ENCODE results near the gene FADD.
"Not testable (repeated sequence)": the region's sequence is repeated elsewhere in the genome, so short reads cannot be mapped to it uniquely, and the experiment has no call there.

Gene FADD

DNA sequence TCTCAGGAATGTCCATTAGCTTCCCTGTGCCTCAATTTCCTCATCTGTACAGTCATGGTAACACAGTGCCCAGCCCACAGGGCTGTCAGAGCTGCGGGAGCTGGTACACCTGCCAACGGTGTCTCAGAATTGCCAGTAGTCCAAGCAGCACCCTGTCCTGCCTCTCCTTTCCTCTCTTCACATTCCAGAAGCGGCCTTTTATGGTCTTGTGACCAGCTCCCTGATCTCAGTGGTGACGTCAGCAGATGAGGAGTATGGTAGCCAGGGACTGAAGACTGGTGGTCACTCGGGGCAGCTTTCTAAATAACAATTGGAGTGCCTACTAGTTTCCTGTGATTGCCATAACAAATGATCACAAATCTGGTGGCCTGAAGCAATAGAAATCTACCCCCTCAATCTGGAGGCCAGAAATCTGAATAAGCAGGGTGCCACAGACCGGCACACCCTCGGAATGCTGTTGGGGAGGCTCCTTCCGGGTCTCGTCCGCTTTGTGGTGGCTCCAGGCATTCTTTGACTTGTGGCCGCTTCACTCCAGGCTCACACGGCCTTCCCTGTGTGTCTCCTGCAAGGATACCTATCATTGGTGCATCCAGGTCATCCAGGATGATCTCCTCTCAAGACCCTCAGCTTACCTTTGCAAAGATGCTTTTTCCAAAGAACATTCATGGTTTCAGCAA is 2.1 kb downstream of the FADD start:
- no peak for DNase-seq

DNA sequence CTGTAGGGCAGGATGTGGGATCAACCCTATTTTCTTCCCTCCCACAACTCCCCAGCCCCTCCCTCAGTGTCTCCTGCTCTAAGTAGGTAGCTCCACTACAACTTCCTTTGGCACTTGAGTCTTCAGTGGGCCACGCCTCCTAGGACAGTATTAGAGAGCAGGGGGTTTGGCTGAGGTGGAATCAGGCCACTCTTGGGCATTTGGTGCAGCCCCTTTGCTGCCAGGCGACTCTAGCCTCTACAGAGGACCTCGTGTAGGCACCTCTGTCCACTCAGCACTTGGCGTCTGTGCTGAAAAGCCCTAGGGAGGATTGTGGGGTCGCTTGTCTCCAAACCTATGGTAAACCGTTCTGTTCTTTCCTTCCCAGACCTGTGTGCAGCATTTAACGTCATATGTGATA is 2.7 kb downstream of the FADD start:
- DNase-seq: no peak

DNA sequence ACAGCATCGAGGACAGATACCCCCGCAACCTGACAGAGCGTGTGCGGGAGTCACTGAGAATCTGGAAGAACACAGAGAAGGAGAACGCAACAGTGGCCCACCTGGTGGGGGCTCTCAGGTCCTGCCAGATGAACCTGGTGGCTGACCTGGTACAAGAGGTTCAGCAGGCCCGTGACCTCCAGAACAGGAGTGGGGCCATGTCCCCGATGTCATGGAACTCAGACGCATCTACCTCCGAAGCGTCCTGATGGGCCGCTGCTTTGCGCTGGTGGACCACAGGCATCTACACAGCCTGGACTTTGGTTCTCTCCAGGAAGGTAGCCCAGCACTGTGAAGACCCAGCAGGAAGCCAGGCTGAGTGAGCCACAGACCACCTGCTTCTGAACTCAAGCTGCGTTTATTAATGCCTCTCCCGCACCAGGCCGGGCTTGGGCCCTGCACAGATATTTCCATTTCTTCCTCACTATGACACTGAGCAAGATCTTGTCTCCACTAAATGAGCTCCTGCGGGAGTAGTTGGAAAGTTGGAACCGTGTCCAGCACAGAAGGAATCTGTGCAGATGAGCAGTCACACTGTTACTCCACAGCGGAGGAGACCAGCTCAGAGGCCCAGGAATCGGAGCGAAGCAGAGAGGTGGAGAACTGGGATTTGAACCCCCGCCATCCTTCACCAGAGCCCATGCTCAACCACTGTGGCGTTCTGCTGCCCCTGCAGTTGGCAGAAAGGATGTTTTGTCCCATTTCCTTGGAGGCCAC is 3.3 kb downstream of the FADD start:
- no peak for DNase-seq

DNA sequence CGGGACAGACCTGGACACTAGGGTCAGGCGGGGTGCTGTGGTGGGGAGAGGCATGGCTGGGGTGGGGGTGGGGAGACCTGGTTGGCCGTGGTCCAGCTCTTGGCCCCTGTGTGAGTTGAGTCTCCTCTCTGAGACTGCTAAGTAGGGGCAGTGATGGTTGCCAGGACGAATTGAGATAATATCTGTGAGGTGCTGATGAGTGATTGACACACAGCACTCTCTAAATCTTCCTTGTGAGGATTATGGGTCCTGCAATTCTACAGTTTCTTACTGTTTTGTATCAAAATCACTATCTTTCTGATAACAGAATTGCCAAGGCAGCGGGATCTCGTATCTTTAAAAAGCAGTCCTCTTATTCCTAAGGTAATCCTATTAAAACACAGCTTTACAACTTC is 3.9 kb downstream of the FADD start:
- no peak for DNase-seq

DNA sequence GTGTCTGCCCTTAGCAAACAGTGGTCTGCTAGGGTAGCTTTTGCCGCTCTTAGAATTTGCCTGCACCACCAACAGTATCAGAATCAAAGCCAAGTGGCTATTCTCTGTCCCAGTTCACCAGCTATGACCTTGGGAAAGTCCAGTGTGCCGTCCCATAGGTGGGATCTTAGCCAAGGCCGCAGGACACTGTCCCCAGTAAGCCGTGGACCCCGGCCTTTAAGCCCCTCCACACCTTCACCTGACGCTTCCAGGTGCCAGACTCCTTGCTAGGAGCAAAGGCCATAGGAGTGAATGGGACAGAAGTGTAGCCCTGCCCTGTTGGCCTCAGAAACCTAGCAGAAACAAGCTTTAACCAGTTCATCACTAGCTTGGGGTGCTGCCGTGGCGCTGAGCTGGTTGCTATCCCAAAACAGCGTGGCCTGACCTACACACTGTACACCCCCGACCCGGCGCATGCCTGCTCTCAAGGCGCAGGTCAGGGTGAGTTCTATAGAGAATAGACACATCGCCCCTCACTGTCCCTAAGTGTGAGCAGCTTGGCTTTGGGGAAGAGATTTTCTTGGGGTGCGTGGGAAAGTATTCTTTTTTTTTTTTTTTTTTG is 4.5 kb downstream of the FADD start:
- DNase-seq: no peak

DNA sequence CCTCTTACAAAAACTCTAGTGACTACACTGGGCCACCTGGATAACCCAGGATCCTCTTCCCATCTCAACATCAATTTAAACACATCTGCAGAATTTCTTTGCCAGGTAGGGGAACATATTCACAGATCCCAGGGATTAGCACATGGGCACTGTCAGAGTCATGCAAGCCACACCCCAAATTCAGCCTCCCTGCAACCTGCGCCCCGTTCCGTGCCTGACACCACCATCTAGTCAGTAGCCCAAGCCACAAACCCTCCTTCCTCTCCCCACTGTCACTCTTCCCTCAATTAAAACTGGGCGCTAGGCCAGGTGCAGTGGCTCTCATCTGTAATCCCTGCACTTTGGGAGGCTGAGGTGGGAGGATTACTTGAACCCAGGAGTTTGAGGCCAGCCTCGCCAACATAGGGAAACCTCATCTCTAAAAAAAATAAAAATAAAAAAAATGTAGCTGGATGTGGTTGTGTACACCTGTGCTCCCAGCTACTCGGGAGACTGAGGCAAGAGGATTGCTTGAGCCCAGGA is 6.4 kb downstream of the FADD start:
- DNase-seq: no peak

DNA sequence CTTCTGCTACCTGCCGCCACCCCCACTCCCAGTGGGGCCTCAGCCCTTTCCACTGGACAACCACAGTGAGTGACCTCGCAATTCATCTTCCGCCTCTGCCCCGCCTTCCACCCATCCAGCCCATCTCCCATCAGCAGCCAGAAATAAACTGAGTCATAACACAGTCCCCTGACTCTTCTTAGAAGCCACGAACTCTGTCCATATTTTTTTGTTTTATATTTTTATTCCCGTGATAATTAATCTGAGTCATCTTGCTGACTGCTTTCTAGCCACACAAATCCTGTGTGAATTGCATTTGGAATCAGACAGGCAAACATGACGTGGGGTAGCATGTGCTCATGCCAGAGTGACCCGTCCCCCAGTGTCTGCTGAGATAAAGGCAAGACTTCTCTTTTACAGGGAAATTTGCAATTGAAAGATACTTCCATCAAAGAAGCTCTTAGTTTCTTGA is 7.0 kb downstream of the FADD start:
- no peak for DNase-seq

DNA sequence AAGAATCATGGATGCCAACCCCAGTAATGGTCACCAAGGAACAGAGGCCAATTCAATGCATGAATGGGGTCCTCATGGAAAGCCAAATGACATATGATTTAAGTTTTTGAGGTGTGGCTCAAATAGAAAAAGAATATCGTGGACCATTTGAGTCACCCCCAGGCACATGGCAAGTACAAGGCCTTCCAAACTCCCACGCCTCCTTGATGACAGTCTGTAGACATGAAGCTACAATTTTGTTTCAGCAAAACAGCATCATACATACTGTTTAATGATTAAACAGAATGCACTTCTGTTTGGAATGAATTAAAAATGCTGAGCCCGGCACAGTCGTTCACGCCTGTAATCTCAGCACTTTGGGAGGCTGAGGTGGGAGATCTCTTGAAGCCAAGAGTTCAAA is 7.4 kb downstream of the FADD start:
- no peak for DNase-seq

DNA sequence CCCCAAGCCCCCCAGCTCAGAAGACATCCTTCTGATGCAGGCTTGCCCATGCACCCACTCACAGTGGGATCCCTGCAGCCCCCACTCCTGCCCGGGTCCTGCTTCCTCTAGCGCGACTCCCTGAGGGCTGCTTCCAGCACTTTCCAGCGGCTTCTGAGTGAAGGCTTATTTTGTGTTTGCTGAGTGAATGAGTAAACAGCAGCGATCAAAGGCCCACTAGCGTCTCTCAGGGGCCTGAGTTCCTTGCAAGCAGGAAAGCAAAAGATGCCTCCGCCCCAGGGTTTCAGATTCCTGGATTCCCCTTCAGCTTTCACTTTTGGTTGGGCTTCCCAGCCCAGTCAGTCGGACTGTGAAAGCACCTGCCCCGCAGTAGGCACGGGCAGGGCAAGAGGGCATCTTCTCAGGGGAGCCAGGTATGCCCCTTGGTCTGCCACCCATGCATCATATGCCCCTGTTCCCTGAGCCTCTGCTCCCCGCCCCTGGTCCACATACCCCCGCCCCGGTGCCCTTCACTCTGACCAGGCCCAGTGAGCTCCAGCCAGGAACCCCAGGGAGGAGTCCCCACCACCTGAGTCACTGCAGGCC is 9.2 kb downstream of the FADD start:
- no peak for DNase-seq

DNA sequence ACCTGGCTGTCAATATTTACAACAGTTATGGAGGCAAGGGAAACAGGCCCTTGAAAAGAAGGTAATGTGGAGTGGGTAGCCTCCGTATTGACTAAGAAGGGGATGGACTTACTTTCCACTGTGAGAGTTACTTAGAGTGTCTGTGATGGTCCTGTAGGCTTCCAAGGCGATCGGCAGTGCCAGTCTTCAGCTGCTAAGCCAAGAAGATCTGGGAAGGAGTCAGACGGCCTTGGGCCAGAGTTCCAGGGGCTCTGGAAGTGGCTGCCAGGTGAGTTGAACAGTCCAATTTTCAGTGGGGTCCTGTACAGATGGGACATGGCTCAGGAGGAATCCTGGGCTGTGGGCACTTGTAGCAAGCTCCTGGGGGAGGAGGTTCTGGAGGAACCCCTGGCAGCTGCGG is 14.3 kb downstream of the FADD start:
- DNase-seq: not testable (repeated sequence)

DNA sequence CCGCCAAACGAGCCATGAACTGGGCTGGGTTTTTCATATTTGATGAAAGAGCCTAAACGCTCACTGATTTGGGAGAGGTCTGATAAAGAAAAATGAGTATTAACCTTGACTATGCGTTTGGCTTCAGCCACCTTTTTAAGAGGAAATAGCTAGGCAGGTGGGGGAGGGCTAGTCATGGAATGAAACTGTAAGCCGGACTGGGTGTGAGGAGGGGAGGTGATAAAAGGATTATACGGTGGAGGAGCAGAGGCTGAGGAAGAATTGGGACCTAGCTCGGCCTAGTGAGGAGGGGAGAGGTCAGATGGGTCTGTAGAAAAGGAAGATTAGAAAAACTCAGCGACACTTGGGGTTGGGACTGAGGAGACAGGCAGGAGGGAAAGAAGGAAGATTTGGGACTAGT is 15.0 kb downstream of the FADD start:
- not testable (repeated sequence) for DNase-seq

DNA sequence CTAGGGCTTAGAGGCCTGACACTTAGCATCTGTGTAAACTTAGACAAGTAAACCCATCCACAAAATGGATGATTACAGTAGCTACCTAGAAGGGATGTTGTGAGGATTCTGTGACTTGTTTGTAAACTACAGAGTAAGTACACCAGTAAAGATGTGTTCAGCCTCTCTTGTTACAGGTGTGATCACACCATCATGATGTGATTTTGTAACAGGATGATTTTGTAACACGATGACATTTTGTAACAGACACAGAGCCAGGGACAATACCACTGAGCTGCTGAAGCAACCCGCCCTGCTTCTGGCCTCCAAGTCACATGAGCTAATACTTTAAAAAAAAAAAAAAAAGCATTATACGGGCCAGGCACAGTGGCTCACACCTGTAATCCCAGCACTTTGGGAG is 17.0 kb downstream of the FADD start:
- no peak for DNase-seq

DNA sequence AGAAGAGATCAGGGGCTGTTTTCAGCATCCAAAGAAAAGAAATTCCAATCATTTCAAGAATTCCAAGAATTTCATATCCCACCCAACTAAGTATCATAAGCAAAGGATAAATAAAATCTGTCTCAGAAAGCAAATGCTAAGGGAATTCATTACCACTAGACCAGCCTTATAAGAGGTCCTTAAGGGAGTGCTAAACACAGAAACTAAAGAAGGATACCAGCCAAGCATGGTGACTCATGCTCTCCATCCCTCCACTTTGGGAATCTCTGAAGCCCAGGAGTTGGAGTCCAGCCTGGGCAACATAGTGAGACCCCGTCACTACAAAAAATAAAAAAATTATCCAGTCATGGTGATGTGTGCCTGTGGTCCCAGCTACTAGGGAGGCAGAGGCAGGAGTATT is 17.8 kb downstream of the FADD start:
- DNase-seq: no peak

DNA sequence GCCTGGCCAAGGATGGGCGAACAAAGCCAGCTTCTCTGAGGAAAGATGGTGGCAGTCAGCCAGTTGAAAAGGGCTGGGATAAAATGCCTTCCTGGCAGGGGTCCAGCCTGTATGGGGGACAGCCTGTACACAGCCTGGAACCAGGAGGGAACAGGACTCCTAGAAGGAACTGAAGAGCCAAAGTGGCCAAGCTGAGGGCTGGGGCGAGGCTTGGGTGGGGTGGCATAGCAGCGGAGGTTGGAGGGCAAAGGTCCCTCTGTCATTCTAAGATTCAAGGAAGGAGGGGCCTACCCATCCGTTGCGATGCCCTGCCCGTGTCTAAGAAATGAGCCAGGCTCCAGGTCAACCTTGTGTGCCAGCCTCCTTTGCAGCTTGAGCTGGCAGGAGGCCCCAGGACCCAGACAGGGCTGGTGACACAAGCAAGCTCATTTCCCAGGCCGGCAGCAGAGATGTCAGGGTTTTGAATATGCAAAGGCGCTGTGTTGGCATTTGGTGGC is 22.6 kb downstream of the FADD start:
- no peak for DNase-seq

DNA sequence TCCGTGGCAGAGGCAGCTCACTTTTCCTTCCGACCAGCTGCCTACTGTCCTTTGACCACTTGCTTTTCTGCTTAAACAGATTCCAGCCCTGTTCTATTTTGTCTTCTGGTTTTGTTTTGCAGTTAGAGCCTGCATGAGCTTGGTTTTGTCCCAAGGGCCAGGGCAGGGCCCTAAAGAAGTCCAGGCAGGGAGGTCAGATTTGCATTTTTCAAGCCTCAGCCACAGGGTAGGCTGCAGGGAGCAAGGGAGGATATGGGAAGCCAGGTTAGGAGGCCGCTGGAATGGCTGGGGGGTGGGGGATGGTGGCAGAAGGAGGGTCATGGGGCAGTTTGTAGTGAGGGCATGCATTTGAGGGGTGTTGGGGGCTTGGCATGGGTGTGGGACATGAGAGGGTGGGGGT is 23.1 kb downstream of the FADD start:
- DNase-seq: no peak

DNA sequence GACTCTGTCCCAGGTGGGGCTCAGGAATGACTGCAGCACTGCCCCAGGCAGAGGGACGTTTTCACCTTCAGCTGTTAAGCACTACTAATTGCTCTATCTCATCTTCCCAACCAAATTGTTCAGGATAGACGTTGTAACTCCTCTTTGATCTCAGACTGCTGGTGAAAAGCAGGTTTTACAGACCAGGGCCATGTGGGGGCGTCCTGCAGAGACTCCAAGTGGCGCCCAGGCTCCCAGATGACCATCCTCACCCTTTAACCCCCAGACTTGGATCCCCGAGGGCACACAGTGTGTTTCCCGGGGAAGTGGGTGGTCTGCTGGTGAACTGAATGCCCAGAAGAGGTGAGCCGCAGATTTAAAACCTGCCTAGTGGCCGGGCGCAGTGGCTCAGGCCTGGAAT is 23.9 kb downstream of the FADD start:
- no peak for DNase-seq

DNA sequence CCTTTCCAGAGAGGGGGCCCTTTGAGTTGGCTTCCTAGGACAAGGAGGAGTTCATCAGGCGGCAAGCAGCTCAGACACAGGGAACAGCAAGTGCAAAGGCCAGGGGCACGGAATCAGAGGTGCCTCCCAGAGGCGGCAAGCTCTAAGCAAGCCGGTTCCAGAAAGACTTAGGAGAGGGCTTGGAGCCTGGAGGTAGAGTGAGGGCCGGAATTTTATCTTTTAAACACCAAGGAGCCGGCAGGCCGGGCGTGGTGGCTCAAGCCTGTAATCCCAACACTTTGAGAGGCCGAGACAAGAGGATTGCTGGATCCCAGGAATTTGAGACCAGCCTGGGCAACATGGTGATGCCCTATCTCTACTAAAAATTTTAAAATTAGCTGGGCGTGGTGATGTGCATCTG is 26.6 kb downstream of the FADD start:
- DNase-seq: no peak

DNA sequence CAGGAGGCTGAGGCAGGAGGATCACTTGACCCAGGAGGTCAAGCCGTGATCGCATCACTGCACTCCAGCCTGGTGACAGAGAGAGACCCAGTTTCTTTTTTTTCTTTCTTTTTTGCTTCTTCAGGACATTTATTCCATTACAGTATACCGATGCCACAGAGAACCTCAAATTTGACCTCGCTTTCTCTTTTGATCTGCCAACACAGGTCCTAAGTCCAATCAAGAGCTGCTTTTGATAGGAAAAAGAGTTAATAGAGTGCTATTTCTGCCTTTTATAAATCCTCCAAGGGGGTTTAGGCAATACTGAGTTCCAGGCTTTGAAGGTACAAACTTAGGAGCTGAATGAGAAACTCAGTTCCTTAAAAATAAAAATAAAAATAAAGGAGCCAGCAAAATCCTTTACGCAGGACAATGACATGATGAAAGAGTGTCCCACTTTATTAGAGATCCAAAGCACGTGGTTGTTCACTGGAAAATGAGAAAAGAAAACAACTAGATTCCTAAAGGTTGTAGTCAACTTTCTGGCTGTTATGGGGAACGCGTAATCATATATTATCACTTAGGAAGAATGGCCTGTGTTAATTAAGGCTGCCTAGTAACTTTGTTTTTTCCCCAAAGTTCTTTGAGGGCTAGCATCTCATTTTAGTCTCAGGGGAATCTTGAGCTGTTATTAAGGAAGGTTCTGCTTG is 27.2 kb downstream of the FADD start:
- DNase-seq: no peak

DNA sequence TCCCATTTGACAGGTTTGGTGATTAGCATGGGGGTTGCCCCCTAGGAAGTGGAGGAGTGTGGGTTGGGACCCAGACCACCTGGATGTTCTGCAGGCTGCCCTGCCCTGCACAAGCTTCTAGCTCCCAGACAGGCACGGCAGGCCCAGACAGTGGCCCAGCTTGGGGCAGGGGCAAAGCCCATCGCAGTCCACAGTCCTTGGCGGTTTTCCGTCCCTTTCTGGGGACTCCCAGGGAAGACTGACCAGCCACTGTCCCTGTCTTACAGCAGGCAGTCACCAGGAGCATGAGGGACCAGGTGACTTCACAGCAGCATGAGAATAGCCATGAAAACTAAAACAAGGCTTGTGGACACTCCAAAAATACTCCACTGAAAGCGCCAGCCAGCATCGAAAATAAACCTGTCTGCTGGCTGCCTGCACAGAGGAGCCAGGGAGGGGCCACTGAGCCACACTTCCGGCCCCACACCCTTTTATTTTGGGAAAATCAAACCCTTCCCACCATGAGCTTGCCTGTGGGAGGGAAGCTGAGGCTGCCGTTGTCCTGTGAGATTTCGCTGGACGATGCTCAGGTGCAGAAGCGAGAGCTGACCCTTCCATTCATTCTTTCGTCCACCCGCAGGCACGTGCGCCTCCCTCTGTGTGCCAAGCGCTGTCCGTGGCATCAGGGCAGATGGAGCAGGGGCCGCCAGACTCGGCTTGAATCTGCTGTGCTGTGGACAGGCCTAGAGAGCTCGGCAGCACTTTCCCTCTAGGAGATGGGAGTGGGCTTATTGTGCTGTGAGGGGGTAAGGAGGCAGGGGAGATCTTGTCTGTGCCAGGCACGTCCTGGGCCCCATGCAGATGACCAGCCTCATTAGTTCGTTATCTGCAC is 28.0 kb downstream of the FADD start:
- no peak for DNase-seq

DNA sequence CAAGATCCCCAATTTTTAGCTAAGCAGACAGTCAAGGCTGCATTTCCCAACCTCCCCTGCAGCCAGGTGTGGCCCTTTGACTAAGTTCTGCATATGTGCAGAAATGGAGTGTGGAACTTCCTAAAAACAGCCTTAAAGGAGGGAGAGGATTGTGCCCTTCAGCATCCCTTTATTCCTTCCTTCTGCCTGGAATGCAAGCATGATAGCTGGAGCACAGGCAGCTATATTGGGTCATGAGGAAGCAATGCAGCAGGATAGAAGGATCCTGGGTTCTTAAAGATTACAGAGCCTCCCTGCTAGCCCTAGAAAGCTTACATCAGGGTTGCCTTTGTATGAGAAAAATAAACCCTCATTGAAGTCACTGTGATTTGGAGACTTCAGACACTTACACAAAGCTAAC is 29.9 kb downstream of the FADD start:
- no peak for DNase-seq

DNA sequence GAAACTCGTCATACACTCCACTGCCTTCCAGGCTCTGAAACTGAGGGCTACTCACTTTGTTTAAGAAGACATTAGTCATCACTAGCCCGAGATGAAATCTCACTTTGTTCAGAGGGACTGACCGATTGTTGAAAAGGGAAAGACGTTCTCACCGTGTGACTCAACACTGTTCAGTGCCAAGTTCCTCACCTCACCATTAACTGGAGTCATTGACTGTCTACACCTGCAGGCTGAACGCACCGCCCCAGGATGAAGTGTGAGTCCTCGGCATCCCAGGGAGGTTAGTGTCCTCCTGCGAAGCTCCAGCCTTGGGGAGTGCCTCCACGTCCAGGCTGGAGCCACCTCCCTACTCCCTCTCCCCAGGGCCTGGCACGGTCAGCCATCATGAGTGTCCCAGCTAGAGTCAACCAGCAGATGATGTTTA is 30.4 kb downstream of the FADD start:
- no peak for DNase-seq

DNA sequence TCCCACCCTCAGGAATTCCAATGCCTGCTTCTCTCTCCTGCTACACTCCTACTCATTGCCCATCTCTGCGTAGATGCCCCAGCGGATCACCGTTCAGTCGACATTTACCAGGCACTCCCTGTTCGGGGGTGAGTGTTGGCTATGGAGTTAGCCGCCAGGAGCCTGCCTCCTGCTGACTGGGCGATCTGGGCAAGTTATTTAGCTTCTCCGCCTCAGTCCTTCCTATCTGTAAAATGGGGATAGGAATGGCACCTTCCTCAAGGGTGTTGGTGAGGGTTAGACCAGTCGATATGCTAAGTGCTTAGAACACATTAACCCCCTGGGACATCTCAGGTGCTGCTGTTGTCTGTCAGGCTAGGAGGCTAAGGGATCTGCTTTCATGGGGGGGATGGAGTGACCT is 30.9 kb downstream of the FADD start:
- no peak for DNase-seq

Data from CD4-positive, alpha-beta T cell treated with Interleukin-1 beta for 1 hour (primary cell).